ENCODE results near the gene DOK3. TPM values are rescaled to one million over a fixed set of nuclear protein-coding genes. Genes with fewer than 3 reads are reported as not detected.

Gene DOK3
- polyA plus RNA-seq, 1 donor from 2014 or later, result 5.5 TPM

DNA sequence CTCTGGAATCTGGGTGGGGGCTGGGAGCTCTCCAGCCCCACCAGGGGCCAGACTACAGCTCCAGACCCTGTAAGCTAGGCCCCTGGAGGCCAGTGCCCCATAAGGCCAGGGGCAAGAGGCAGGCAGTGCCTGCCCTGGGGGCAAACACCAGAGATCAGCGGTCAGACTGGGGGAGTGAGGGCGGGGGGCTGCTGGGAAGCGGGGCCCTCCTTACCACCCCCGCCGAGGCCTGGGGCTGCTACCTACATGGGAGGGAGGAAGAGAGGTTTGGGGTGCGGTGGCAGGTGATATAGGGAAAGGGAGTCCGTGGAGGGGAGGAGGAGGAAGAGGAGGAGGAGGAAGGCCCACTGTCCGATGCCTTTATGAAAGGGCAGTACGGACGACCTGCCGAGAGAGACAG, 50.3 kb downstream of the DOK3 start:
- TF ChIP-seq RAD21 (conservative IDR thresholded peaks at IDR 0.05), result no peak
- no peak for TF ChIP-seq TAF1 (IDR thresholded peaks at IDR 0.05; ENCODE audit: low read depth)
- no peak for TF ChIP-seq EZH2 (IDR thresholded peaks at IDR 0.05; ENCODE audit: borderline replicate concordance, insufficient read depth, low read length, poor library complexity, severe bottlenecking)
- no peak for TF ChIP-seq REST (IDR thresholded peaks at IDR 0.05; ENCODE audit: borderline replicate concordance)
- no peak for TF ChIP-seq EP300 (conservative IDR thresholded peaks at IDR 0.05; ENCODE audit: poor library complexity, severe bottlenecking)
- TF ChIP-seq SMC3 (conservative IDR thresholded peaks at IDR 0.05; ENCODE audit: poor library complexity), result no peak
- TF ChIP-seq POLR2AphosphoS5 (IDR thresholded peaks at IDR 0.05), result no peak
- H3K27ac ChIP-seq (ENCODE audit: low read length), result peak overlapping the region; percentile 90

GRCh38 chr5:177458912-177459350, 50.7 kb downstream of the DOK3 start:
- H3F3A ChIP-seq (ENCODE audit: insufficient read depth, low read length, poor library complexity, severe bottlenecking), result peaks cover 5% of the 10 kb centered on the region
- peaks cover 24% of the 10 kb centered on the region for H4K20me1 ChIP-seq (ENCODE audit: insufficient read depth)
- H3K9me3 ChIP-seq (ENCODE audit: low read length), result no peaks in the 10 kb centered on the region
- H3K9me2 ChIP-seq (ENCODE audit: insufficient read depth, low read length), result no peaks in the 10 kb centered on the region
- H3K36me3 ChIP-seq (ENCODE audit: insufficient read depth, low read length), result peaks cover 9% of the 10 kb centered on the region
- H3K27ac ChIP-seq (ENCODE audit: low read length), result peak overlapping the region; percentile 90
- H3K27me3 ChIP-seq (ENCODE audit: insufficient read depth, low read depth, low read length), result no peaks in the 10 kb centered on the region
- H3K4me3 ChIP-seq (ENCODE audit: low read length), result peak overlapping the region; percentile 72
- peak overlapping the region; percentile 67 for H3K9ac ChIP-seq (ENCODE audit: low read length)
- no peak overlapping the region for H3K4me2 ChIP-seq (ENCODE audit: low read length)
- H2AFZ ChIP-seq (ENCODE audit: low read depth, low read length), result no peak overlapping the region
- H3K79me2 ChIP-seq (replicated peaks; ENCODE audit: insufficient read depth, low read length), result peaks cover 14% of the 10 kb centered on the region
- TF ChIP-seq SMC3 (conservative IDR thresholded peaks at IDR 0.05; ENCODE audit: poor library complexity), result no peak
- no peak for TF ChIP-seq TAF1 (IDR thresholded peaks at IDR 0.05; ENCODE audit: low read depth)
- TF ChIP-seq EZH2 (IDR thresholded peaks at IDR 0.05; ENCODE audit: borderline replicate concordance, insufficient read depth, low read length, poor library complexity, severe bottlenecking), result no peak

More for the DNA sequence above, 50.3 kb downstream of the DOK3 start:
- H3K9me3 ChIP-seq (ENCODE audit: low read length), result no peaks in the 10 kb centered on the region
- H3K27me3 ChIP-seq (ENCODE audit: insufficient read depth, low read depth, low read length), result no peaks in the 10 kb centered on the region
- peak overlapping the region; percentile 72 for H3K4me3 ChIP-seq (ENCODE audit: low read length)
- H3K36me3 ChIP-seq (ENCODE audit: insufficient read depth, low read length), result peaks cover 9% of the 10 kb centered on the region
- peaks cover 14% of the 10 kb centered on the region for H3K79me2 ChIP-seq (replicated peaks; ENCODE audit: insufficient read depth, low read length)
- no peaks in the 10 kb centered on the region for H3K9me2 ChIP-seq (ENCODE audit: insufficient read depth, low read length)
- H3F3A ChIP-seq (ENCODE audit: insufficient read depth, low read length, poor library complexity, severe bottlenecking), result peaks cover 5% of the 10 kb centered on the region
- no peak overlapping the region for H3K4me2 ChIP-seq (ENCODE audit: low read length)
- peak overlapping the region; percentile 67 for H3K9ac ChIP-seq (ENCODE audit: low read length)
- H4K20me1 ChIP-seq (ENCODE audit: insufficient read depth), result peaks cover 24% of the 10 kb centered on the region
- H2AFZ ChIP-seq (ENCODE audit: low read depth, low read length), result no peak overlapping the region

DNA sequence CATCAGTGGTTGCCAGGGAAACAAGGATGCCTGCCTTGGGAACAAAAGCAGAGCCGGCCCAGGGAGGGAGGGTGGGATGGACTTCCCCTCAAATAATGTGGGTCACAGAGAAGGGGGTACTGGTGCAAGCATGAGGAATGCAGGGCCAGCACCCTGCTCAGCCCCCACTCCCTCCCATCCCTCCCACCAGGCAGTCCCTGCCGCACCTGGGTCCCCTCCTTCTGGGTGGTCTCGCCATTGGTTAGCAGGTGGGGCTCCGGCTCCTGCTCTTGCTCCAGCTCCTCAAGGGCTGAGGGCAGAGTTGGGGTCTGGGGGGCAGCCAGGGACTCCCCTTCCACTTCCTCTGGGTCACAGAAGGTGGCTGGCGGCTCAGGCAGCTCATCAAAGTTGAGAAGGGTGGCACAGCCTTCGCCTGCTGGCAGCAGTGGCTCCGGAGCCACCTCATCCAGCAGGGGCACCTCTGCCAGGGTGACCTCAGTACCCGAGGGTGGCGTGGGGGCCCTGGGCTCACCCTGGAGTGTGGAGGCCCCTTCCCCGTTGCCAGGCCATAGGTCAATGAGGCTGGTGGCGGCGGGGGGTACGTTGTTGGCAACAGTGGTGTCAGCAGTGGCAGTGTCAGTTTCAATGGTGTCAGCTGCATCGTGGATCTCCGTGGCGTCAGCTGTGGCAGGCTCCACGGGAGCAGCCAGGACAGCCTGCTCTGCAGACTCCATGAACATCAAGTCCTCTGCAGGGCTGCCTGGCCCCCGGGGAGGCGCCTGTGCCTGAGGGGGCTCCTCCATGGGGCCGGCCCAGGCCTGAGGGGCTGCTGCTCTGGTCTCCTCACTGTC, 51.6 kb downstream of the DOK3 start:
- peaks cover 9% of the 10 kb centered on the region for H3K36me3 ChIP-seq (ENCODE audit: insufficient read depth, low read length)
- no peaks in the 10 kb centered on the region for H3K9me2 ChIP-seq (ENCODE audit: insufficient read depth, low read length)
- H3F3A ChIP-seq (ENCODE audit: insufficient read depth, low read length, poor library complexity, severe bottlenecking), result peaks cover 5% of the 10 kb centered on the region
- H3K9me3 ChIP-seq (ENCODE audit: low read length), result no peaks in the 10 kb centered on the region
- peak overlapping the region; percentile 72 for H3K4me3 ChIP-seq (ENCODE audit: low read length)
- peak overlapping the region; percentile 90 for H3K27ac ChIP-seq (ENCODE audit: low read length)
- H3K79me2 ChIP-seq (replicated peaks; ENCODE audit: insufficient read depth, low read length), result peaks cover 8% of the 10 kb centered on the region
- H3K4me2 ChIP-seq (ENCODE audit: low read length), result no peak overlapping the region
- TF ChIP-seq POLR2AphosphoS5 (IDR thresholded peaks at IDR 0.05) (no peak), TAF1 (IDR thresholded peaks at IDR 0.05; ENCODE audit: low read depth) (no peak), REST (IDR thresholded peaks at IDR 0.05; ENCODE audit: borderline replicate concordance) (no peak), MXI1 (conservative IDR thresholded peaks at IDR 0.05; ENCODE audit: poor library complexity, severe bottlenecking) (no peak), RAD21 (conservative IDR thresholded peaks at IDR 0.05) (no peak), SMC3 (conservative IDR thresholded peaks at IDR 0.05; ENCODE audit: poor library complexity) (no peak), EZH2 (IDR thresholded peaks at IDR 0.05; ENCODE audit: borderline replicate concordance, insufficient read depth, low read length, poor library complexity, severe bottlenecking) (no peak), CTCF (IDR thresholded peaks at IDR 0.05; ENCODE audit: poor library complexity, severe bottlenecking) (no peak), EP300 (conservative IDR thresholded peaks at IDR 0.05; ENCODE audit: poor library complexity, severe bottlenecking) (no peak)
- H3K9ac ChIP-seq (ENCODE audit: low read length), result peak overlapping the region; percentile 67
- H3K27me3 ChIP-seq (ENCODE audit: insufficient read depth, low read depth, low read length), result no peaks in the 10 kb centered on the region
- H2AFZ ChIP-seq (ENCODE audit: low read depth, low read length), result no peak overlapping the region
- H4K20me1 ChIP-seq (ENCODE audit: insufficient read depth), result peaks cover 19% of the 10 kb centered on the region

Measured in neural cell (in vitro differentiated cells).